Measurements from ENCODE around the gene BAZ2B. TPM values are rescaled to one million over a fixed set of nuclear protein-coding genes. Genes with fewer than 3 reads are reported as not detected.
A peak's percentile ranks its signal among the peaks of the same experiment; 100 is the strongest.
"Not testable (repeated sequence)": the region's sequence is repeated elsewhere in the genome, so short reads cannot be mapped to it uniquely, and the experiment has no call there.

BAZ2B gene
- total RNA-seq, 1 experiment from 2014 or later = 25.1 TPM

DNA sequence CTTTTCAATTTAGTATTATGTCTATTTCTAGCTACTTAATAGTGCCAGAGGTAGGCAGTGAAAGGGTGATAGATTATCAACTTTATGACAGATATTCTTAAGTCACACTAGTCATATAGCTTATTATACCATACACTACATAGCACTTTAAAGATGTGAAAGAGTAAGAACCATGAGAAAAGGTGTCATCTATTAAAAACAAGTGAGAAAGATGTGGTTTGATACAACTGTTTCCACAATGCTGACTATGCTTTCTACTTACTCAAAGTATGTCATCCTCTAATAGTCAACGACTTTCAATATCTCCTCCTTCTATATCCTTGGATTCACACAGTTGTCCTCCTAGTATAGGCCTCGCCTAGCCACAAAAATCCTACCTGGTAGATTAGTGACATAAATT, 196.9 kb downstream of the BAZ2B start:
- no peak for DNase-seq (ENCODE audit: low read depth)

DNA sequence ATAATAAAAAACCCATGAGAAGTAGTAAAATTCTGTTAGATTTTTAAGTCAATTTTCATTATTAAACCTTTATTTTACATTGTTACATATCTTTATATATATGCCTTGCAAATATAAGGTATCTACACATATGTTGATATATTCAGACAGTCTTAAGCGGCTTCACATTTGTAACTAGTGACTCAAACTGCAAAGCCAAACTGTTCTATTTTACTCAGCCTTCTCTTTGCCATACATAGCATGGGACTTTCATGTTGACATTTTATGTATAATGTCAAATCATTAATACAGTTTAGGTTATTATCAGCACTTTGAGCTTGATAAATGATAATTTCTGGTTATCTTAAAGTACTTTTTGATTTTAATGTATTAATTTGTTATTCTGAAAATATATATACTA, 204.9 kb downstream of the BAZ2B start:
- DNase-seq (ENCODE audit: low read depth) = no peak

DNA sequence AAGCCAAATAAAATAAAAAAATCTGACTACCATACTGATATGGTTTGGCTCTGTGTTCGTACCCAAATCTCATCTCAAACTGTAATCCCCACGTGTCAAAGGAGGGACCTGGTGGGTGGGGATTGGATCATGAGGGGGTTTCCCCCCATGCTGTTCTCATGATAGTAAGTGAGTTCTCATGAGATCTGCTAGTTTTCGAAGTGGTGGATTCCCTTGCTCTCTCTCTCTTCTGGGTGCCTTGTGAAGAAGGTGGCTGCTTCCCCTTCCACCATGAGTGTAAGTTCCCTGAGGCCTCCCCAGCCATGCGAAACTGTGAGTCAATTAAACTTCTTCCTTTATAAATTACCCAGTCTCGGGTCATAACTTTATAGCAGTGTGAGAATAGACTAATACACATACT, 206.1 kb downstream of the BAZ2B start:
- no peak for DNase-seq (ENCODE audit: low read depth)

DNA sequence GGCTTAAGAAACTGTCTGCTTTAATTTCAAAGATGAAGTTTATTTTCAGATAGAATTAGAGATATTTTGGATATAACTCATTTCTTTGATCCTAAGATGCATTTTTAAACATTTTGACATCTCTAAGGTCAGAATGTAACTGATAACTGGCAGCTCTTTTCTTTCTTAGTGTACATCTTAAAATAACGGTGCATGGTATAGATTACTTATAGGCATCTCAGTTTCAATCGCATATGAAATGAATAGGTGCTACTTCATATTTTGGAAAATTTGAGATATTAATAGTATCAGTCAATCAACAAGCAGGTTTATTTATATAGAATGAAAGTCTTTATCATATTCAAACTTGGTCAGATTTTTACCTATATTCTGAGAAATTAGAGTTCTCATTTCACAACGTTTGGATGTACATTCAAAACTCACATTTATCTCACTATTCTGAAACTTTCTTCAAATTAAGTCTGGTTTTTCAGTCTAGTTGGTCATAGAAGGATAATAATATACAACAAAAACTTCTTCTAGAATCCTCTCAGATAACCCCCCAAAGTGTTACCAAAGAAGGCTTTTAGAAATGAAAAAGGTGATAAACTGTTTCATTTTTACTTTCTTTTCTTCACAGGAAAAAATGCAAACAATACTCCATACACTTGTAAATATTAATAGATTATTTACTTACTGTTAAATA, 207.1 kb downstream of the BAZ2B start:
- DNase-seq (ENCODE audit: low read depth) = no peak

DNA sequence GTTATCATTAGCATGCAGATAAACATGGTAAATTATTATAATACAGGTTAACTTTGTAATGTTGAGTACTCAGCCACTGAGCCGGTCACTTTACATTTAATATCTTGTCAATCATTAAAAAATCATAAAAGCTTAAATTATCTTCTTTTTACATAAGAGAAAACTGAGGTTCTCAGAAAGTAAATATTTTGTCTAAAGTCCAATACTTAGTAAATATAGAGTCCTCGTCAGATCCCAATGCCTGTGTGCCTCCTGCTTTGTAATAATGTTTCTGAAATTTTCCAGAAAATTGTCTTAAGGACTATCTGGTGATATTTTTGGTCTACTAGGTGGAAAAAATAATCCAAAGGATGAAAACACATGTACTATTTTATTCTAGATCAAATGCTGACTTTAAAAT, 213.6 kb downstream of the BAZ2B start:
- no peak for DNase-seq (ENCODE audit: low read depth)

DNA sequence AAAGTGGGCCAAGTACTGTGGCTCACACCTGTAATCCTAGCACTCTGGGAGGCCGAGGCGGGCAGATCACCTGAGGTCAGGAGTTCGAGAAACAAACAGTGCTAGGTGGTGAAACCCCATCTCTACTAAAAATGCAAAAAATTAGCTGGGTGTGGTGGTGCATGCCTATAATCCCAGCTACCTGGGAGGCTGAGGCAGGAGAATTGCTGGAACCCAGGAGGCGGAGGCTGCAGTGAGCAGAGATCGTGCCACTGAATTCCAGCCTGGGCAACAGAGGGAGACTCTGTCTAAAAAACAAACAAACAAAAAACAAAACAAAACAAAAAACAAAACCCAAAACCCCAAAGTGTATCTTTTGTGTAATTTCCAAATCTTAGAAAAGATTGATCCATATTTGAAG, 214.2 kb downstream of the BAZ2B start:
- not testable (repeated sequence) for DNase-seq (ENCODE audit: low read depth)

DNA sequence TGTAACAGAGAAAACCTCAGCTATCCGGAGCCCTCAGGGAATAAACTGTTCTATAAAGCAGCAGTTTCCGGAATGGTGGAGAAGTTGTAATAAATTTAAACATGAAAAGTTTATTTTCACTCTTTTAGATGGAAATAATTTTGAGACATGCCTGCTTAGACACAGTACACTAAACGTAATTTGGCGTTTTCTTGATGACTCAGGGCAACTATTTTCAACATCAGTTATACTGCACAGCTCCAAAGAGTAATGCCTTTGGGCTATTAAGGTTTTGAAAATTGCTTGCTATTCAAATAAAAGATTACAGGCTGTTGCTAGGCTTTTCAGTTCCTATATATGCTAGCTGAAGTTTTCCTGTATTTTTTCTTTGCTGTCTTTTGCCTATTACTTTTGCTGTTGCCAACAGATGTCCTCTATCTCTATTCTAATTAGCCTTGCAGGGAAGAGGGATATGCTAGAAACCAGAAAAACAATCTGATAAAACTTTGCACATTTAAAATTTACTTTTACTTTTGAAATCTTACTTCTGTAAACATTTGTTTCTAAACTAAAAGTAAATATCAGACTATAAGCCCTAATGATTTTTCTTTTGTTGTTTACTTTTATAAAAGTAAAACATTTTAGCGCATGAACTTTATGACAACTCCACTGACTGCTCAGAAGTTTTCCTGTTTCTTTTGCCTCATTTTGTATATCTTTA, 216.5 kb downstream of the BAZ2B start:
- DNase-seq (ENCODE audit: low read depth) = peak; percentile 84

DNA sequence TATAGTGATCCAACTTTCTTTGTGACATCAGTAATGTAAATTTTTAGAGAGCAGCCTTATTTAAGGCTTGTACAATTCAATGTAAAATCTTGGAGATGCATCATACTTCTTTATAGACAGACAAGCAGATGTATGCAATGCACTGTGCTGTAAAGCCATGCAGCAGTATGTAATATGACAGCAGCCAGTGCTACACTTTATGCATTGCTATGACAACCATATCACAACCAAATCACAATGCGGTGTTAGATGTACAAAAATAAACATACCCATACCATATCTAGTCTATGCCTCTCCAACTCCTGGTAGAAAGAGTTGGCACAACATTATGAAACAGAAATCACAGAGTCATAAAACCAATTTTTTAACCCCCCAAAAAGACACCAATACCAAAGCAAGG, 219.5 kb downstream of the BAZ2B start:
- DNase-seq (ENCODE audit: low read depth) = no peak

DNA sequence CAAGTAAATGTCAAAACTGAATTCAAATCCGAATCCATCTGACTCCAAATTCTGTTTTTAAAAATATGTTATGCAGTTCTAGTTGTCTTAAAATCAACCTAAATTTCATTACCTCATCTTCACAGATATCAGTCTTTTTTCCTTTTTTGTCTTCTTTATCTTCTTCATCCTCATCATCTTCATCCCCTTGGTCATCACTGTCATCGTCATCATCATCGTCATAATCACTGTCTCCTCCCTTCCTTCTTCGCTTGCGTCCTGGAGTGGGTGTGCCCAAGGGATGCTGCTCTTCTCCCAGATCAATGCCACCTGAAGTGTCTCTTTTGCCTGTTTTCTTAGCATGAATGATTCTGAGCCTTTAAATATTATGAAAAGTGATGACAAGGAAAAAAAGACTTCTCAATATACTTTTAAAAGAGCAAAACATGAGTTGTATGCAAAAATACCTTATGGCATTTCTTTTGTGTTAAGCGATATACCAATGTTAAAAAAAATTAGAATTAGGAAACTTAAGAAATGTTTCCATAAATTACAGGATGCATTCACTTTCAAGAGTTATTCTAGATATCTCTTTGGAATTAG, 233.8 kb downstream of the BAZ2B start:
- DNase-seq (ENCODE audit: low read depth) = no peak

DNA sequence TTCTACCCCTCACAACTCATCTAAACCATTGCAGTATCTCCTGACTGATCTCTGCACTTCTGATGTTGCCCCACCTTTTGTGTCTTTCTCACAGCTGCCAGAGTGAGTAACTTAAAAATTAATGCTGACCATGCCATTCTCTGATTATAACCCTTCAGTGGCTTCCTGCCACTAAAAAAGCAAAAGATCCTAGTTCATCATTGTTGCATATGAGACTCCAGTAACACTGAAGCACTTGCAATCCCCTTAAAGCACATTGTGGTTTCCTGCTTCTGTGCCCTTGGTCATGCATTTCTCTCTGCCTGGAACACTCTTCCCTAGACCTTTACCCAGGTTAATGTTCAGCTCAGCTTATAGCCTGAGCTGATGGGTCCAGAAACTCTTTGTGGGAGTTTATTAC, 234.8 kb downstream of the BAZ2B start:
- no peak for DNase-seq (ENCODE audit: low read depth)

DNA sequence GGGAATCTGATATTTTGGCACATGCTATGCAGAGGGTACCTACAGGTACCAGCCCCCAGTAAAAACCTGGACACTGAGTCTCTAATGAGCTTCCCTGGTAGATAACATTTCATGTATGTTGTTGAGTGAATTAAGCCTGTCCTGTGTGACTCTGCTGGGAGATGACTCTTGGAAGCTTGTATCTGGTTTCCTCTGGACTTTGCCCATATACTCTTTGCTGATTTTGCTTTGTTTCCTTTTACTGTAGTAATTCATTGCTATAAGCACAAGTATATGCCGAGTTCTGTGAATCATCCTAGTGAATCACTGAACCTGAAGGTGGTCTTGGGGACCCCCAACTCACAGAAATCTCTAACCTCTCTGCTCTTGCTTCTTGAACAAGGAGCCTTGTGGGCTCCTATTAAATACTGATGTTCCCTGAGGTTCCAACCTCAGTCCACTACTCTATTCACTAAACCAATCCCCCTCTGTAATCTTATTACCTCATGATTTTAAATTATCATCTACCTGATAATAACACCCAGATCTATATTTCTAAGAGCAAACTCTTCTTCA, 235.6 kb downstream of the BAZ2B start:
- DNase-seq (ENCODE audit: low read depth) = no peak

DNA sequence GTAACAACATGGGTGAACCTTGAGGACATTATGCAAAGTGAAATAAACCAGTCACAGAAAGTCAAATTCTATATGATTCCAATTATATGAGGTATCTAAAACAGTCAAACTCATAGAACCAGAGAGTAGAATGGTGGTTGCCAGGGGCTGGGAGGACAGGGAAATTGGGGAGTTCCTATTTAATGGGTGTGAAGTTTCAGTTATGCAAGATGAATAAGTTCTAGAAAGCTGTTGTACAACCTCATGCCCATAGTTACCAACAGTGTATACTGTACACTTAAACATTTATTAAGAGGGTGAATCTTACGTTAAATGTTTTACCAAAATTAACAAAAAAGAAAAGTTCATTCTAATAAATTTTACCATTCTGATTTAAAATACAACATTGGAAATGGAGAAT, 237.2 kb downstream of the BAZ2B start:
- no peak for DNase-seq (ENCODE audit: low read depth)

DNA sequence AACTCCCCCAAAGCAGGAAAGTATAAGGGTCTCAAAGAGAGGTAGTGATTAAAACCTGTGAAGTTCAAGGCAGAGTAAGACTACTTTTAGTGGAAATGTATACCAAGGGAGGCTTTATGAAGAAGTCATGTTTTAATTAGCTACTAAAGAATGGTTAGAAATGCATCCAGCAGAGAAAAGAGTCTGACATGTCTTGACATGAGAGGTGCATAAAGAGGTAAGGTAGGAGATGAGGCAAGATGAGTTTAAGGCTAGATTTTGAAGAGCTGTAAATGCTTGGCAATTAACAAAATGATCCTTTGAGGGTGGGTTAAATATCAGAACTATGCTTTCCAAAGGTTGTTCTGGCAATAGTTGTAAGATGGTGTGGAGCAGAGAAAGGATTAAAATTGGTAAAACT, 241.1 kb downstream of the BAZ2B start:
- no peak for DNase-seq (ENCODE audit: low read depth)

DNA sequence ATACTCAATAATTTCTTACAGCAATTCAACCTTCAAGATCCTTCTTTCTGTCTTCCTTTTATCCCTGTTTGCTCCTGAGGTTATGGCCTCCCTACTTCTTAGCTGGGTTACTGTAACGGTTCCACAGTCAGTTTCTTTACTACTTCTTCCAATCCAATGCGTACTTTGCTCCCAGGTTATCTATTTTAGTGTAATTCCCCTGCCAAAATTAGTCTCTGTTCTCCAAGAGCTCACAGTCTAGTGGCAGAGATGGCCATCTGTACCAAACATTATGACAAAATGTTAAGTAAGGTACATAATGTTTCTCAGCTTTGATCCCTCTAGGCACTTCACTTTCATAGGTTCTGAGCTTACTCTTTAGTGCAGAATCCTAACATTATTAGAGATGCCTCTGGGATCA, 244.8 kb downstream of the BAZ2B start:
- no peak for DNase-seq (ENCODE audit: low read depth)

DNA sequence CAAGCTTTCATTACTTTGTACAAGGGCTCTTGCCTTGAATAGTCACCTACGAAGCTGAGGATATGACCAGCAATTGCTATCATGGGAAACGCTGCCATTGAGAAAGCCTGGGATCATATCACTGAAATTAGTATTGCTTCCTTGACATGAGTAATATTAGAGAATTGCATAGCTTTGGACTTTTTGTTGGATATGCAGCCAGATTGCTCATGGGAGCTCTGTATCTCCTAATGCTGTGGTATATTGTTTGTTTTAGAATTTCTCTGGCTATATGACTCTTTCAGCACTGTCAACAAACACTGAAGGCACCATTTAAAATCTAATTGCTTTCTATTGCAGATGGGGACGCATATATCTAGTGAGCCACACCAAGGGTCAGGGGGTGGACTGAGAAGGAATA, 249.8 kb downstream of the BAZ2B start:
- no peak for DNase-seq (ENCODE audit: low read depth)

DNA sequence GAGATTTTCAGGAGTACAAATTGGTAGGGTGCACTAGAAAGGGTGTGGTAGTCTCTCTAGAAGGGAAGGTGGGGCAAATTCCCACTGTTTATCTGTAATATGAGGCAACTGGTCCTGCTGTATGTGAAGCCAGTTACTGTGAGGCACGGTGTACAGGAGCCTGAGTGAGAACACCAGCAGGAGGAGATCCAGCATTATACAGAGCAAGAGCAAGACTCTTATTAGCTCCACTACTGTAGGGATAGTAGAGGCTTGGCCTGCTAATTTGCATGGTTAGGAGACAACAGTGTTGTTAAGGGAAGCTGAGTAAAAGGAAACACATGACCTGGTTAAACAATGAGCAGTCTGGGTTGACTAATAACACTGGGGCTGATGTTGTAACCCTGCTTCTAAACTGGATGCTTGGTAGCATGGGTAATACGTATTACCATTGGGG, 253.5 kb downstream of the BAZ2B start:
- DNase-seq (ENCODE audit: low read depth) = peak; percentile 7

DNA sequence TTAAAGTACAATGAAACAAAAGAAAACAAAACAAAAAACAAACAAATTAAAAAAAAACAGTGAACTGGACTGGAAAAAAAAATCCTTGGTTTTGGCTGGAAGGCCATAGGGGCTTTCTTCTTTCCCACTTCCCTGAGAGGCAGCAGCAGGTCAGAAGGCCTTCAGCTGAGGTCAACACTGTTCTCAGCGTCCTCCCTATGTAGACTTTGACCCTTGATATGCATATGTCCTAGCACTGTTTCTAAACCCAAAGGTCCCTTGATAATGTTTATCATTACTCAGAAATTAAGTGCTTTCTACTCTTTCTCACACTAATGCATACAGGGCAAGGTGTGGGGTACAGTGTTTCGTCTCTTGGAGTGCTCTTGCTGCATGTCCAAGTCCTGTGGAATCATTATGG, 254.3 kb downstream of the BAZ2B start:
- DNase-seq (ENCODE audit: low read depth) = no peak

DNA sequence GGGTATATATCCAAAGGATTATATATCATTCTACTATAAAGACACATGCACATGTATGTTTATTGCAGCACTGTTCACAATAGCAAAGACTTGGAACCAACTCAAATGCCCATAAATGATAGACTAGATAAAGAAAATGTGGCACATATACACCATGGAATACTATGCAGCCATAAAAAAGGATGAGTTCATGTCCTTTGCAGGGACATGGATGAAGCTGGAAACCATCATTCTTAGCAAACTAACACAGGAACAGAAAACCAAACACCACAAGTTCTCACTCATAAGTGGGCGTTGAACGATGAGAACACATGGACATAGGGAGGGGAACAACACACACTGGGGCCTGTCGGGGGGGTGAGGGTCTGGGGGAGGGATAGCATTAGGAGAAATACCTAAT, 254.7 kb downstream of the BAZ2B start:
- not testable (repeated sequence) for DNase-seq (ENCODE audit: low read depth)

DNA sequence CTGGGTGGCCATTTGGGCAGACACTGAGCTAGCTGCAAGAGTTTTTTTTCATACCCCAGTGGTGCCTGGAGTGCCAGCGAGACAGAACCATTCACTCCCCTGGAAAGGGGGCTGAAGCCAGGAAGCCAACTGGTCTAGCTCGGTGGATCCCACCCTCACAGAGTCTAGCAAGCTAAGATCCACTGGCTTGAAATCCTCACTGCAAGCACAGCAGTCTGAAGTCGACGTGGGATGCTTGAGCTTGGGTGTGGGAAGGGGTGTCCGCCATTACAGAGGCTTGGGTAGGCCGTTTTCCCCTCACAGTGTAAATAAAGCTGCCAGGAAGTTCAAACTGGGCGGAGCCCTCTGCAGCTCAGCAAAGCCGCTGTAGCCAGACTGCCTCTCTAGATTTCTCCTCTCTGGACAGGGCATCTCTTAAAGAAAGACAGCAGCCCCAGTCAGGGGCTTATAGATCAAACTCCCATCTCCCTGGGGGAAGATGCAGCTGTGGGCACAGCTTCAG, 260.2 kb downstream of the BAZ2B start:
- DNase-seq (ENCODE audit: low read depth) = no peak

DNA sequence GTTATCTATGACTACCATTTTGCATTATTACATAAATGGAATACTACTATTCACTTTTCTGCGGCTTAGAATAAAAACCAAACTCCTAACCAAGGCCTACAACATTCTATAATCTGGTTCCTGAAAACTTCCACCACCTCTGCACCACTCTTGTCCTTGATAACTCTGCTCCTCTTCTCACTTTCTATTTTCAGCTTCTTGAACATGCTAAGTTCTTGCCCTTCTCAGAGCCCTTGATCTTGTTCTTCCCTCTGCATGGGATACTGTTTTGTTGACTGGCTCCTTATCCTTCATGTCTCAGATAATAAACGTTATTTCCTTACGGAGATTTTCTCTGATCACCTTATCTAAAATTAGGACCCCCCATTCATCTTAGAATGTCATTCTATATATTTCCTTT, 264.4 kb downstream of the BAZ2B start:
- no peak for DNase-seq (ENCODE audit: low read depth)

DNA sequence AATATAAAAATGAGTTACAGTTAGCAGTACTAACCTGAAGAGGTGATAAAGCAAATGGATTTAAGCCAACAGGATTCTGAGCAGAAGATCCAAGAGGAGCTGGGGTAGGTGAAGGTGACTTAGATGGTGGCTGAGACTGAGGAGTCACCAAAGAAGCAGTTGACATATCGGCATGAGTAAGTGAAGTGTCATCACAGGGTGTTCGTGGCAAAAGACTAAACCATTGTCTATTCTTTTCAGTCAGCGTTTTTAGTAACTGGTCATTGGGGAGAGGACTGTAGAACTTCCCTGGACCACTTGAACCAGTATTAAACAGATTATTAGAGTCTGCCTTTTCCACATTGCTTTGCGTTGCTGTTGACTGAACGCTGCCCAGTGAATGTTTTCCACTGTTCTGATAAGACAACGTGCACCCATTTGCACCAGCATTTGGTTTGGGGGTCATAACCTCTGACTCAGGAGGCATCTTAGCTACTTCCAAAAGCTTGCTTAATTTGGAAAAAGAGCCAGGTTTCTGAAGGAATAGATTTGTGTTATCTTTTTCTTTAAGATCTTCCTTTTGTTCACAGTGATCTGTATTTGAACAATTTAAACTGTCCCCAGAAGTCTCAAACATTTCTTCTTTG, 266.6 kb downstream of the BAZ2B start:
- DNase-seq (ENCODE audit: low read depth) = peak; percentile 39

DNA sequence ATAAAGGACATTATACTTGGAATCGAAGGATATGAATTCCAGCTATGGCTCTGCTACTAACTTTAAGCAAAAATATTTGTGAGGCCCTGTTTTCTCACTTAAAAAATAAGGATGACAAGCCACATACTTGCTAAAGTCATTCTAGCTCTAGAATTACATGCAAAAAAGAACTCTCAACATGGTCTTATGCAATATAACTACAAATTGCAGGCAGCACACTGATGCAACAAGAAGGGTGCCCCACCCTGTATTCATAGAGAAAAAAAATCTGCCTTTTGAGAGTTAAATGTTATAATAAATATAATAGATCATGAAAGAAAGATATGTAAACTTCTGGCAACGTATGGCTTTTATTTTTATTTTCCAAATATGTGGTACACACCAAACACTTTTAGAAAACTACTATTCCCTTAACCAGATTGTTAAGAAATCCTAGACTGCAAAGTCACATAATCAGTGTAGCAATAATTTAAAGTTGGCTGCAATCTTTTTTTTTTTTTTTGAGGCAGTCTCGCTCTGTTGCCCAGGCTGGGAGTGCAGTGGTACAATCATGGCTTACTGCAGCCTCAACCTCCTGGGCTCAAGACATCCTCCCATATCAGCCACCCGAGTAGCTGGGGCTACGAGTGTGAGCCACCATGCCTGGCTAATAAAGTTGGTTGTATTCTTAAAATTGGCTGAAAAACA, 289.6 kb downstream of the BAZ2B start:
- no peak for DNase-seq (ENCODE audit: low read depth)

Measured in RPMI7951 (cell line).